Transverse colon (tissue), 3 donors: ENCODE results near the gene TRPM2.

Experiments used
- EP300 ChIP-seq: sonication (generic); formaldehyde crosslinking; IDR thresholded peaks from one replicate; pipeline ENCODE4 v1.6.1; 2017; ENCODE audit warnings: antibody characterized with exemption, low read depth
- POLR2A ChIP-seq: fragments of 450-650 bp; IDR thresholded peaks from one replicate; pipeline ENCODE4 v1.6.1; 2016; ENCODE audit warnings: antibody characterized with exemption, mild to moderate bottlenecking, moderate library complexity
- TF ChIP-seq, protein P1 (sequence below), 5 experiments: fragments of 200-600 bp in 3 of 5; fragments of 450-650 bp in 2 of 5; sonication (generic) in 3 of 5; IDR thresholded peaks; 1 replicate in 2 of 5; 2 replicates in 3 of 5; pipeline ENCODE4 v1.5.1; 2016 to 2017; ENCODE audit warnings: antibody characterized with exemption in 5 of 5, inconsistent platforms in 3 of 5, mild to moderate bottlenecking in 2 of 5, moderate library complexity in 1 of 5

DNA sequence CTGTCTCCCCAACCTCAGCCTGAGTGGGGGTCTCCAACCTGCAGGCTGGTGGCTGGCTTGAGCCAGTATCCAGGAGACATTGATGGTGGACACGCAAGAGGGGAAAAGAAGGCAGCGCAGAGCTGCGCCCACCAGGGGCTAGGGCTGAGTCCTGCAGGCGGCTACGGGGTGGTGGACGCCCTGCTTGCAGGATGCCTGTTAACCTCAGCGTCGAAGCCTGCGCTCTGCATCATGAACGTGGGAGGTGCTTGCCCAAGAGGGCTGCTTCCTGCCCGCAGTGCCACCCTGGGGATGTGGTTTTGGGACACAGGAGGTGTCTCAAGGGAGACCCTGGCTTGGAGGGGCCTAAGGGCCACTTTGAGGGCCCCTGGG, 25.8 kb upstream of the TRPM2 start:
- TF ChIP-seq, protein P1, sequence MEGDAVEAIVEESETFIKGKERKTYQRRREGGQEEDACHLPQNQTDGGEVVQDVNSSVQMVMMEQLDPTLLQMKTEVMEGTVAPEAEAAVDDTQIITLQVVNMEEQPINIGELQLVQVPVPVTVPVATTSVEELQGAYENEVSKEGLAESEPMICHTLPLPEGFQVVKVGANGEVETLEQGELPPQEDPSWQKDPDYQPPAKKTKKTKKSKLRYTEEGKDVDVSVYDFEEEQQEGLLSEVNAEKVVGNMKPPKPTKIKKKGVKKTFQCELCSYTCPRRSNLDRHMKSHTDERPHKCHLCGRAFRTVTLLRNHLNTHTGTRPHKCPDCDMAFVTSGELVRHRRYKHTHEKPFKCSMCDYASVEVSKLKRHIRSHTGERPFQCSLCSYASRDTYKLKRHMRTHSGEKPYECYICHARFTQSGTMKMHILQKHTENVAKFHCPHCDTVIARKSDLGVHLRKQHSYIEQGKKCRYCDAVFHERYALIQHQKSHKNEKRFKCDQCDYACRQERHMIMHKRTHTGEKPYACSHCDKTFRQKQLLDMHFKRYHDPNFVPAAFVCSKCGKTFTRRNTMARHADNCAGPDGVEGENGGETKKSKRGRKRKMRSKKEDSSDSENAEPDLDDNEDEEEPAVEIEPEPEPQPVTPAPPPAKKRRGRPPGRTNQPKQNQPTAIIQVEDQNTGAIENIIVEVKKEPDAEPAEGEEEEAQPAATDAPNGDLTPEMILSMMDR (IDR thresholded peaks at IDR 0.05) = no peak
- TF ChIP-seq POLR2A (no peak), EP300 (no peak)
